Ectodermal cell (in vitro differentiated cells): Measurements from ENCODE around the gene HDDC3.

Experiments used
- H3K27ac ChIP-seq: 2 replicates; pipeline ENCODE4 v1.7.0; 2013; ENCODE audit warnings: mild to moderate bottlenecking, low read depth, low read length; ENCODE audit not compliant: insufficient read depth, poor library complexity, severe bottlenecking
- H3K27me3 ChIP-seq: 2 replicates; pipeline ENCODE4 v1.7.0; 2013; ENCODE audit warnings: mild to moderate bottlenecking, low read length; ENCODE audit not compliant: insufficient read depth, control insufficient read depth, poor library complexity, severe bottlenecking
- H3K36me3 ChIP-seq: one replicate; pipeline ENCODE4 v1.7.0; 2013; ENCODE audit warnings: low read length; ENCODE audit not compliant: control insufficient read depth, insufficient read depth
- H3K4me1 ChIP-seq: one replicate; pipeline ENCODE4 v1.7.0; 2013; ENCODE audit warnings: low read length; ENCODE audit not compliant: control insufficient read depth, insufficient read depth
- H3K4me3 ChIP-seq: 2 replicates; pipeline ENCODE4 v1.7.0; 2013; ENCODE audit warnings: low read depth, low read length, control low read depth; ENCODE audit not compliant: insufficient read depth
- H3K9me3 ChIP-seq: 2 replicates; pipeline ENCODE4 v1.7.0; 2013; ENCODE audit warnings: mild to moderate bottlenecking, low read length, moderate library complexity; ENCODE audit not compliant: control insufficient read depth
- WGBS, 2 experiments: methylation state at CpG; one replicate each; pipeline ENCODE4 v1.1.7; 2013; ENCODE audit warnings: missing lambda C conversion rate in 2 of 2; 5-methylcytosine and 5-hydroxymethylcytosine counted together

The HDDC3 gene

DNA sequence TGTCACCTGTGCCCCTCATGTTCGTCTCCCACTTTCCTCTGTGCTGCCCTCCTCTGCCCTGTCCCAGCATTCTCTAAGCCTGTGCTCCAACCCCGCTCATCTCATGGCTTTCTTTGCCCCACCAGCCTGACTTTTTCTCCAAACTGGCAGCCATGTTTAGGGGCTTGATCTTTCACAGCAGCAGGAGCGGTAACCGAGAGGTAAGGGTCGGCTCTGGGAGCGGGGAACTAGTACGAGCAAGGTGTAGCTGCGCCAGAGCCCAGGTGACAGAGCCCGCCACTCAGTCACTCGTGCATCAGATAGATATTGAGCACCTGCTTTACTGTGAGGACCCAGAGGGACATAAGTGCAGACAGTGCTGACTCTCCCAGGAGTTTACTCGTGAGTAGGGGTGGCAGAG, 15.9 kb downstream of the HDDC3 start:
- no peak overlapping the region for H3K4me3 ChIP-seq
- H3K4me1 ChIP-seq: no peaks in the 10 kb centered on the region
- WGBS, 2 experiments: 91 to 93% methylated on average over 11 of the region's 11 CpGs
- H3K27me3 ChIP-seq: no peaks in the 10 kb centered on the region
- H3K9me3 ChIP-seq: no peaks in the 10 kb centered on the region
- peaks cover 4% of the 10 kb centered on the region for H3K36me3 ChIP-seq
- H3K27ac ChIP-seq: no peak overlapping the region

- 81 to 86% methylated on average over 25 of the region's 25 CpGs for WGBS, 2 experiments
- Histone ChIP-seq H3K4me3 (no peak overlapping the region), H3K36me3 (peaks cover 4% of the 10 kb centered on the region), H3K27ac (no peak overlapping the region), H3K4me1 (no peaks in the 10 kb centered on the region), H3K27me3 (no peaks in the 10 kb centered on the region), H3K9me3 (no peaks in the 10 kb centered on the region)
Observed at GRCh38 chr15:90915808-90916440, 16.4 kb downstream of the HDDC3 start.

GRCh38 chr15:90915216-90915807, 17.0 kb downstream of the HDDC3 start:
- 90 to 92% methylated on average over 7 of the region's 7 CpGs for WGBS, 2 experiments
- Histone ChIP-seq H3K36me3 (peaks cover 4% of the 10 kb centered on the region), H3K27ac (no peak overlapping the region)

GRCh38 chr15:90914305-90915080, 17.9 kb downstream of the HDDC3 start:
- Histone ChIP-seq H3K36me3 (no peaks in the 10 kb centered on the region), H3K27ac (no peak overlapping the region), H3K4me1 (no peaks in the 10 kb centered on the region), H3K9me3 (no peaks in the 10 kb centered on the region), H3K27me3 (no peaks in the 10 kb centered on the region), H3K4me3 (no peak overlapping the region)
- 93% methylated on average over 22 of the region's 22 CpGs for WGBS, 2 experiments

More at GRCh38 chr15:90915216-90915807, 17.0 kb downstream of the HDDC3 start:
- no peak overlapping the region for H3K4me3 ChIP-seq
- H3K9me3 ChIP-seq: no peaks in the 10 kb centered on the region
- no peaks in the 10 kb centered on the region for H3K27me3 ChIP-seq
- no peaks in the 10 kb centered on the region for H3K4me1 ChIP-seq

DNA sequence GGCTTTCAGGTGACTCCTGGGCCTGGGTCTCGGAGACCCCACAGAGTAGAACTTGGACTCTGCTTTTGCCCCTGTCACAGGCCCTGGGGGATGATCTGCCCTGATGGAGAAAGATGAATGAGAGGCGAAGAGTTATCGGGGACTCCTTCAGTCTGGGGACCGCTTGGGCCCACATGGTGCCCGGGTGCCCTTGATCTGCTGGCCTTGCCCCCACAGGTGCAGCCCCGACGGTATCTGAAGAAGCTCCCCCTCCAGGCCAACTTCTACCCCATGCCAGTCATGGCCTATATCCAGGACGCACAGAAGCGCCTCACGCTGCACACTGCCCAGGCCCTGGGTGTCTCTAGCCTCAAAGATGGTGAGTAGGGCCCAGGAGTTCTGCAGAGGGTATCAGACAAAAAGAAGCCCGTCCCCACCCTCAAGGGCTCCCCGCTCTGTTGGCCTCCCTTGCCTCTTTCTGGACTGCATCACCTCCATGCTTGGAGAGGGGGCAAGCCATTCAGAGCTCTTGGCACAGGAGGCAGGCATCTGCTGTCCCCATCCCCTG, 18.9 kb downstream of the HDDC3 start:
- H3K27me3 ChIP-seq: no peaks in the 10 kb centered on the region
- no peak overlapping the region for H3K27ac ChIP-seq
- no peaks in the 10 kb centered on the region for H3K36me3 ChIP-seq
- H3K9me3 ChIP-seq: no peaks in the 10 kb centered on the region
- 92 to 94% methylated on average over 12 of the region's 12 CpGs for WGBS, 2 experiments
- H3K4me1 ChIP-seq: no peaks in the 10 kb centered on the region
- no peak overlapping the region for H3K4me3 ChIP-seq

DNA sequence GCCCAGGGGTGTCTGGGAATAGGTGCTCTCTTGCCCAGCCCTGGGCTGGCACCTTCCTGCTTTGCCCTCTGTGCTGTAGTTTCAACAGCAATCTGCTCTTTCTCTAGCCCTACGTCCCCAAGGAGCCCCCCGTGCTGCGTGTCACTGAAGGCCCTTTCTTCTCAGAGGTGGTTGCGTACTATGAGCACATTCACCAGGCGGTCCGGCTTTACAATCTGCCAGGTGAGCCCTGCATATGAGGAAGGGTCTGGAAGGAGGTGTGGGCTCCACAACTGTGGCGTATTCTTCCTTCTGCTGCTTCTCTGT, 19.6 kb downstream of the HDDC3 start:
- Histone ChIP-seq H3K36me3 (no peaks in the 10 kb centered on the region), H3K4me1 (no peaks in the 10 kb centered on the region), H3K27me3 (no peaks in the 10 kb centered on the region), H3K27ac (no peak overlapping the region), H3K9me3 (no peaks in the 10 kb centered on the region), H3K4me3 (no peak overlapping the region)
- WGBS, 2 experiments: 94 to 95% methylated on average over 7 of the region's 7 CpGs

GRCh38 chr15:90911906-90912769, 20.2 kb downstream of the HDDC3 start:
- no peaks in the 10 kb centered on the region for H3K4me1 ChIP-seq
- no peak overlapping the region for H3K27ac ChIP-seq
- no peaks in the 10 kb centered on the region for H3K36me3 ChIP-seq
- WGBS, 2 experiments: 93 to 95% methylated on average over 30 of the region's 30 CpGs
- H3K9me3 ChIP-seq: no peaks in the 10 kb centered on the region
- H3K27me3 ChIP-seq: no peaks in the 10 kb centered on the region
- no peak overlapping the region for H3K4me3 ChIP-seq

- Histone ChIP-seq H3K27ac (no peak overlapping the region), H3K27me3 (no peaks in the 10 kb centered on the region), H3K36me3 (peaks cover 1% of the 10 kb centered on the region), H3K9me3 (no peaks in the 10 kb centered on the region), H3K4me1 (no peaks in the 10 kb centered on the region), H3K4me3 (no peak overlapping the region)
- 95% methylated on average over 19 of the region's 19 CpGs for WGBS, 2 experiments
Observed at GRCh38 chr15:90911302-90911623, 21.1 kb downstream of the HDDC3 start.

- Histone ChIP-seq H3K36me3 (peaks cover 3% of the 10 kb centered on the region), H3K4me3 (no peak overlapping the region), H3K9me3 (no peaks in the 10 kb centered on the region), H3K27me3 (no peaks in the 10 kb centered on the region), H3K4me1 (no peaks in the 10 kb centered on the region), H3K27ac (no peak overlapping the region)
- 94% methylated on average over 24 of the region's 24 CpGs for WGBS, 2 experiments
Observed at GRCh38 chr15:90910441-90911301, 21.7 kb downstream of the HDDC3 start.
